C4-2B (cell line): ENCODE results near the gene CD52.

ENCODE experiments used
- CTCF ChIP-seq: fragments of 450-650 bp; conservative IDR thresholded peaks from 2 replicates; pipeline ENCODE4 v1.5.1; 2017; ENCODE audit warnings: mild to moderate bottlenecking
- ZFX ChIP-seq: fragments of 450-650 bp; IDR thresholded peaks from 2 replicates; pipeline ENCODE4 v1.6.1; 2017

GRCh38 chr1:26284597-26285347, 33.0 kb upstream of the CD52 start:
- TF ChIP-seq CTCF (peak; percentile 74), ZFX (no peak)
